ENCODE measurements around the gene DNAJC21. TPM values are rescaled to one million over a fixed set of nuclear protein-coding genes. Genes with fewer than 3 reads are reported as not detected.

Gene DNAJC21
- total RNA-seq, 4 donors from 2014 or later = 12.7 to 34.8 (median 26.6) TPM

DNA sequence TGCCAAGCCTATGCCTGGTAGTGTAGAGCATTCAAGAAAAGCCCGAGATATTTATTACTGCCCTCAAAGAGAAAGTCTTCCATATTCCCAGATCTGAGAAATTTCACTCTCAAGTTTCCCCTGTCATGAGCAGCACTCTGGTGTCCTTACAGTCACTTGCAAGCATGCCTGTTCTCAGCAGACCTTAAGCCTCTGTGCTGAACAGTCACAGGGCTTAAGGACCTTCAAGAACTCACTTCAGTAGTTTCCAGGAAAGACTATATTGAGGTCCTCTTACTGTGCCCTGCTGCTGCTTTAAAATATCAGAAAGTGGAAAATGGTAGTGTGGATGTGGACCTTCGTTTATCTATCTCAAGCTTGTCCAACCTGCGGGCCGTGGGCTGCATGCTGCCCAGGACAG, 53.5 kb downstream of the DNAJC21 start:
- in situ Hi-C loops (cut with MboI; ENCODE audit: low pct_ligation_motif_present in 1 of 4, low pct_unique_long_range_greater_than_20kb in 1 of 4, low sequenced_read_pairs in 3 of 4) = no loop called here
- no peak for TF ChIP-seq EP300 (IDR thresholded peaks at IDR 0.05; ENCODE audit: low read depth)
- TF ChIP-seq POLR2A (IDR thresholded peaks at IDR 0.05) = no peak
- TF ChIP-seq POLR2AphosphoS5 (IDR thresholded peaks at IDR 0.05) = no peak
- TF ChIP-seq, protein P1, sequence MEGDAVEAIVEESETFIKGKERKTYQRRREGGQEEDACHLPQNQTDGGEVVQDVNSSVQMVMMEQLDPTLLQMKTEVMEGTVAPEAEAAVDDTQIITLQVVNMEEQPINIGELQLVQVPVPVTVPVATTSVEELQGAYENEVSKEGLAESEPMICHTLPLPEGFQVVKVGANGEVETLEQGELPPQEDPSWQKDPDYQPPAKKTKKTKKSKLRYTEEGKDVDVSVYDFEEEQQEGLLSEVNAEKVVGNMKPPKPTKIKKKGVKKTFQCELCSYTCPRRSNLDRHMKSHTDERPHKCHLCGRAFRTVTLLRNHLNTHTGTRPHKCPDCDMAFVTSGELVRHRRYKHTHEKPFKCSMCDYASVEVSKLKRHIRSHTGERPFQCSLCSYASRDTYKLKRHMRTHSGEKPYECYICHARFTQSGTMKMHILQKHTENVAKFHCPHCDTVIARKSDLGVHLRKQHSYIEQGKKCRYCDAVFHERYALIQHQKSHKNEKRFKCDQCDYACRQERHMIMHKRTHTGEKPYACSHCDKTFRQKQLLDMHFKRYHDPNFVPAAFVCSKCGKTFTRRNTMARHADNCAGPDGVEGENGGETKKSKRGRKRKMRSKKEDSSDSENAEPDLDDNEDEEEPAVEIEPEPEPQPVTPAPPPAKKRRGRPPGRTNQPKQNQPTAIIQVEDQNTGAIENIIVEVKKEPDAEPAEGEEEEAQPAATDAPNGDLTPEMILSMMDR (IDR thresholded peaks at IDR 0.05) = no peak

DNA sequence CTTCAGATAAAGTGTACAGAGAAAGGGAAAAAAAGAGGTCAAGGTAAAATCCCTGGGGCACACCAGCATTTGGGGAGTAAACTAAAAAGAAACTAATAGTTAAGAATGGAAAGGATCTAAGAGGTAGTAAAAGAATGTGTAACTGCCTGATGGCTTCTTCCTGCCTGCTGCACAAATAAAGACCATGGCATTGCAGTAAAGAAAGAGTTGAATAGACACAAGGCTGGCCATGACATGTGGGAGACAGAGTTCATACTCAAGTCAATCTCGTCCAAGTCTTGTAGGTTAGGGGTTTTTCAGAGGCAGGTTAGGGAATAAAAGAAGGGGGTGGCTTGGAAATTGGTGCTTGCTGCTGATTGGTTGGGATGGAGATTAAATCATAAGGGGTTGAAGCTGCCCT, 57.6 kb downstream of the DNAJC21 start:
- H3K9me3 ChIP-seq = peaks cover 7 to 13% of the 10 kb centered on the region in 2 donors
- DNase-seq = no peak
- no peak for TF ChIP-seq POLR2A (IDR thresholded peaks at IDR 0.05)
- TF ChIP-seq, protein P1 (IDR thresholded peaks at IDR 0.05) = no peak
- TF ChIP-seq POLR2AphosphoS5 (IDR thresholded peaks at IDR 0.05) = no peak
- no peak for TF ChIP-seq EP300 (IDR thresholded peaks at IDR 0.05; ENCODE audit: low read depth)
- H3K27me3 ChIP-seq = no peaks in the 10 kb centered on the region
- H3K27ac ChIP-seq = no peak overlapping the region
- no peak overlapping the region for H3K4me3 ChIP-seq
- H3K4me1 ChIP-seq = no peaks in the 10 kb centered on the region
- in situ Hi-C loops (cut with MboI; ENCODE audit: low pct_ligation_motif_present in 1 of 4, low pct_unique_long_range_greater_than_20kb in 1 of 4, low sequenced_read_pairs in 3 of 4) = no loop called here
- intact Hi-C loops (cut with DNase I; ENCODE audit: low total_unique reads) = no loop called here
- H3K36me3 ChIP-seq = no peaks in the 10 kb centered on the region
- WGBS, 2 donors (ENCODE audit: low coverage in 1 of 2) = 40 to 71% methylated on average over 1 of the region's 1 CpG

More for the DNA sequence above, 53.5 kb downstream of the DNAJC21 start:
- intact Hi-C loops (cut with DNase I; ENCODE audit: low total_unique reads) = no loop called here
- Histone ChIP-seq H3K36me3 (no peaks in the 10 kb centered on the region), H3K4me3 (no peak overlapping the region), H3K4me1 (no peaks in the 10 kb centered on the region), H3K27me3 (no peaks in the 10 kb centered on the region), H3K27ac (no peak overlapping the region), H3K9me3 (peaks cover 7 to 13% of the 10 kb centered on the region in 2 donors)
- 83 to 94% methylated on average over 4 of the region's 4 CpGs for WGBS, 2 donors (ENCODE audit: low coverage in 1 of 2)
- DNase-seq = no peak

GRCh38 chr5:34991486-34992238, 62.3 kb downstream of the DNAJC21 start:
- Histone ChIP-seq H3K36me3 (no peaks in the 10 kb centered on the region), H3K27ac (no peak overlapping the region), H3K27me3 (no peaks in the 10 kb centered on the region), H3K9me3 (peaks cover 0 to 6% of the 10 kb centered on the region in 2 donors), H3K4me1 (no peaks in the 10 kb centered on the region), H3K4me3 (no peak overlapping the region)
- TF ChIP-seq EP300 (IDR thresholded peaks at IDR 0.05; ENCODE audit: low read depth) (no peak), POLR2AphosphoS5 (IDR thresholded peaks at IDR 0.05) (no peak), POLR2A (IDR thresholded peaks at IDR 0.05) (no peak)
- in situ Hi-C loops (cut with MboI; ENCODE audit: low pct_ligation_motif_present in 1 of 4, low pct_unique_long_range_greater_than_20kb in 1 of 4, low sequenced_read_pairs in 3 of 4) = no loop called here
- intact Hi-C loops (cut with DNase I; ENCODE audit: low total_unique reads) = no loop called here
- no peak for DNase-seq
- 79 to 100% methylated on average over 1 to 2 of the region's 2 CpGs for WGBS, 2 donors (ENCODE audit: low coverage in 1 of 2)

- Histone ChIP-seq H3K4me1 (no peaks in the 10 kb centered on the region), H3K4me3 (no peak overlapping the region), H3K36me3 (no peaks in the 10 kb centered on the region), H3K27me3 (no peaks in the 10 kb centered on the region), H3K27ac (no peak overlapping the region), H3K9me3 (no peaks in the 10 kb centered on the region)
- intact Hi-C loops (cut with DNase I; ENCODE audit: low total_unique reads) = no loop called here
- no peak for DNase-seq
- TF ChIP-seq POLR2AphosphoS5 (IDR thresholded peaks at IDR 0.05) = no peak
- TF ChIP-seq POLR2A (IDR thresholded peaks at IDR 0.05) = no peak
- TF ChIP-seq EP300 (IDR thresholded peaks at IDR 0.05; ENCODE audit: low read depth) = no peak
- TF ChIP-seq, protein P1 (IDR thresholded peaks at IDR 0.05) = no peak
- WGBS, 2 donors (ENCODE audit: low coverage in 1 of 2) = 78 to 98% methylated on average over 7 to 8 of the region's 8 CpGs
- in situ Hi-C loops (cut with MboI; ENCODE audit: low pct_ligation_motif_present in 1 of 4, low pct_unique_long_range_greater_than_20kb in 1 of 4, low sequenced_read_pairs in 3 of 4) = no loop called here
Observed at GRCh38 chr5:34993951-34994350, 64.6 kb downstream of the DNAJC21 start.

All from transverse colon (tissue), 4 donors.